ENCODE measurements around the gene ATL3.

ATL3 gene

GRCh38 chr11:63671322-63672155, at the start of gene ATL3:
Gene ATL3, minus strand, starts transcription at chr11:63671376. Its CDS starts 41 bp downstream, at chr11:63671335.
- H3K27ac Mint-ChIP-seq: peak within 1 kb of the TSS; percentile 73
- ATAC-seq (replicated peaks) (peak; percentile 96), DNase-seq (peak; percentile 94)
- H3K27me3 Mint-ChIP-seq: no peaks in the 10 kb centered on the region
- peak within 1 kb of the TSS; percentile 83 to 85 for H3K4me3 Mint-ChIP-seq
- no peaks in the 10 kb centered on the region for H3K9me3 Mint-ChIP-seq
- H3K36me3 Mint-ChIP-seq: peaks cover 0 to 15% of the 10 kb centered on the region in 2 donors
- H3K4me1 Mint-ChIP-seq: peaks cover 10 to 38% of the 10 kb centered on the region in 2 donors

- Mint-ChIP-seq H3K27ac (no peak overlapping the region), H3K4me3 (no peak overlapping the region), H3K4me1 (no peaks in the 10 kb centered on the region), H3K9me3 (no peaks in the 10 kb centered on the region), H3K27me3 (no peaks in the 10 kb centered on the region), H3K36me3 (peaks cover 0 to 2% of the 10 kb centered on the region in 2 donors)
- DNase-seq (no peak), ATAC-seq (replicated peaks) (no peak)
Observed at GRCh38 chr11:63720611-63721010, 49.4 kb upstream of the ATL3 start.

- no peaks in the 10 kb centered on the region for H3K9me3 Mint-ChIP-seq
- DNase-seq (no peak), ATAC-seq (replicated peaks) (no peak)
- H3K4me3 Mint-ChIP-seq: no peak overlapping the region
- H3K27ac Mint-ChIP-seq: no peak overlapping the region
- H3K36me3 Mint-ChIP-seq: peaks cover 0 to 2% of the 10 kb centered on the region in 2 donors
- no peaks in the 10 kb centered on the region for H3K4me1 Mint-ChIP-seq
- no peaks in the 10 kb centered on the region for H3K27me3 Mint-ChIP-seq
Observed at GRCh38 chr11:63719987-63720386, 48.8 kb upstream of the ATL3 start.

- Mint-ChIP-seq H3K27ac (no peak overlapping the region), H3K9me3 (no peaks in the 10 kb centered on the region), H3K4me1 (no peaks in the 10 kb centered on the region), H3K4me3 (no peak overlapping the region), H3K27me3 (no peaks in the 10 kb centered on the region), H3K36me3 (peaks cover 4% of the 10 kb centered on the region in 2 donors)
- ATAC-seq (replicated peaks): no peak
- DNase-seq: no peak
Observed at GRCh38 chr11:63719001-63719400, 47.8 kb upstream of the ATL3 start.

GRCh38 chr11:63716046-63716445, 44.9 kb upstream of the ATL3 start:
- Mint-ChIP-seq H3K4me3 (no peak overlapping the region), H3K4me1 (no peaks in the 10 kb centered on the region), H3K27ac (no peak overlapping the region), H3K9me3 (no peaks in the 10 kb centered on the region), H3K27me3 (no peaks in the 10 kb centered on the region), H3K36me3 (peaks cover 4% of the 10 kb centered on the region in 2 donors)
- DNase-seq (no peak), ATAC-seq (replicated peaks) (no peak)

GRCh38 chr11:63713766-63714165, 42.6 kb upstream of the ATL3 start:
- Mint-ChIP-seq H3K4me3 (no peak overlapping the region), H3K36me3 (peaks cover 5 to 7% of the 10 kb centered on the region in 2 donors), H3K27me3 (no peaks in the 10 kb centered on the region), H3K27ac (no peak overlapping the region), H3K9me3 (no peaks in the 10 kb centered on the region), H3K4me1 (peaks cover 0 to 1% of the 10 kb centered on the region in 2 donors)
- DNase-seq (no peak), ATAC-seq (replicated peaks) (no peak)

GRCh38 chr11:63711838-63712237, 40.7 kb upstream of the ATL3 start:
- no peak overlapping the region for H3K4me3 Mint-ChIP-seq
- no peaks in the 10 kb centered on the region for H3K27me3 Mint-ChIP-seq
- peaks cover 0 to 4% of the 10 kb centered on the region in 2 donors for H3K4me1 Mint-ChIP-seq
- no peak for DNase-seq
- H3K27ac Mint-ChIP-seq: no peak overlapping the region
- no peaks in the 10 kb centered on the region for H3K9me3 Mint-ChIP-seq
- no peak for ATAC-seq (replicated peaks)
- H3K36me3 Mint-ChIP-seq: peaks cover 5 to 7% of the 10 kb centered on the region in 2 donors

- H3K4me3 Mint-ChIP-seq: no peak overlapping the region
- H3K9me3 Mint-ChIP-seq: no peaks in the 10 kb centered on the region
Observed at GRCh38 chr11:63710476-63711217, 39.5 kb upstream of the ATL3 start.

GRCh38 chr11:63709336-63709884, 38.2 kb upstream of the ATL3 start:
- Mint-ChIP-seq H3K36me3 (peaks cover 3 to 5% of the 10 kb centered on the region in 2 donors), H3K4me1 (peaks cover 2 to 9% of the 10 kb centered on the region in 2 donors), H3K9me3 (no peaks in the 10 kb centered on the region), H3K4me3 (no peak overlapping the region), H3K27me3 (no peaks in the 10 kb centered on the region), H3K27ac (no peak overlapping the region)
- no peak for ATAC-seq (replicated peaks)
- no peak for DNase-seq

More at GRCh38 chr11:63710476-63711217, 39.5 kb upstream of the ATL3 start:
- peaks cover 0 to 4% of the 10 kb centered on the region in 2 donors for H3K4me1 Mint-ChIP-seq
- DNase-seq (no peak), ATAC-seq (replicated peaks) (no peak)
- peaks cover 5 to 7% of the 10 kb centered on the region in 2 donors for H3K36me3 Mint-ChIP-seq
- H3K27ac Mint-ChIP-seq: no peak overlapping the region
- no peaks in the 10 kb centered on the region for H3K27me3 Mint-ChIP-seq

GRCh38 chr11:63708764-63709163, 37.6 kb upstream of the ATL3 start:
- Mint-ChIP-seq H3K27ac (no peak overlapping the region), H3K4me1 (peaks cover 2 to 14% of the 10 kb centered on the region in 2 donors), H3K36me3 (peaks cover 2 to 3% of the 10 kb centered on the region in 2 donors), H3K27me3 (no peaks in the 10 kb centered on the region), H3K9me3 (no peaks in the 10 kb centered on the region), H3K4me3 (no peak overlapping the region)
- DNase-seq (no peak), ATAC-seq (replicated peaks) (no peak)

- ATAC-seq (replicated peaks) (no peak), DNase-seq (no peak)
- Mint-ChIP-seq H3K36me3 (peaks cover 2 to 4% of the 10 kb centered on the region in 2 donors), H3K4me1 (peaks cover 4 to 29% of the 10 kb centered on the region in 2 donors), H3K4me3 (no peak overlapping the region), H3K27ac (no peak overlapping the region), H3K27me3 (no peaks in the 10 kb centered on the region), H3K9me3 (no peaks in the 10 kb centered on the region)
Observed at GRCh38 chr11:63705526-63705925, 34.4 kb upstream of the ATL3 start.

- H3K4me3 Mint-ChIP-seq: no peak overlapping the region
- no peak for ATAC-seq (replicated peaks)
- peaks cover 5 to 14% of the 10 kb centered on the region in 2 donors for H3K36me3 Mint-ChIP-seq
- peaks cover 12 to 44% of the 10 kb centered on the region in 2 donors for H3K4me1 Mint-ChIP-seq
- no peaks in the 10 kb centered on the region for H3K27me3 Mint-ChIP-seq
- DNase-seq: no peak
- no peaks in the 10 kb centered on the region for H3K9me3 Mint-ChIP-seq
- no peak overlapping the region for H3K27ac Mint-ChIP-seq
Observed at GRCh38 chr11:63699896-63700295, 28.7 kb upstream of the ATL3 start.

- no peaks in the 10 kb centered on the region for H3K9me3 Mint-ChIP-seq
- H3K36me3 Mint-ChIP-seq: peaks cover 5 to 14% of the 10 kb centered on the region in 2 donors
- no peak overlapping the region for H3K27ac Mint-ChIP-seq
- ATAC-seq (replicated peaks) (no peak), DNase-seq (no peak)
- H3K4me1 Mint-ChIP-seq: peaks cover 10 to 38% of the 10 kb centered on the region in 2 donors
- H3K4me3 Mint-ChIP-seq: no peak overlapping the region
- no peaks in the 10 kb centered on the region for H3K27me3 Mint-ChIP-seq
Observed at GRCh38 chr11:63698976-63699733, 28.0 kb upstream of the ATL3 start.

- H3K9me3 Mint-ChIP-seq: no peaks in the 10 kb centered on the region
- DNase-seq (no peak), ATAC-seq (replicated peaks) (no peak)
- H3K36me3 Mint-ChIP-seq: peaks cover 3 to 11% of the 10 kb centered on the region in 2 donors
- no peaks in the 10 kb centered on the region for H3K27me3 Mint-ChIP-seq
- peaks cover 5 to 10% of the 10 kb centered on the region in 2 donors for H3K4me1 Mint-ChIP-seq
- H3K4me3 Mint-ChIP-seq: no peak overlapping the region
- H3K27ac Mint-ChIP-seq: no peak overlapping the region
Observed at GRCh38 chr11:63694596-63694995, 23.4 kb upstream of the ATL3 start.
